ENCODE data around the gene SBF1. TPM values are rescaled to one million over a fixed set of nuclear protein-coding genes. Genes with fewer than 3 reads are reported as not detected.
A peak's percentile ranks its signal among the peaks of the same experiment; 100 is the strongest.

The SBF1 gene
- total RNA-seq, 3 donors from 2014 or later (not counting 1 experiment from before 2014, with no cell fraction given), result 235 to 284 (median 242) TPM

DNA sequence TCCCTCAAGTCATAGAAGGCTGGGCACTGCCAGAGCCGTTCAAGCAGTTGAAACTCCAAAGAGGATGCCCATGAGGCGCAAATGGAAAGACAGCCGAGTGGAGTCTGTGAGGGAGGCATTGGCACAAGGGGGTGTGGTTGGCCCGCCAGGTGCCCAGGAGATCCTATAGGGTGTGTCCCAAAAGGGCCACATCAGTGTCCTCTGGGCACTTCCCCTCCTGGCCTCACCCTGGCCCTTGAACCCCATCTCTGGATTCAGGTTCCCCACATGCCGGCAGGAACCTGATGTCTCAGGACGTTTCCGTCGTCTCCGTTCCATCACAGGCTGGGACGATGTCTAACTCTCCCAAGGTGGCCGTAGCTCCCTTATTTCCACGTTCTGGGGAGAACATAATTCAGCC, 54.3 kb downstream of the SBF1 start:
- Histone ChIP-seq H3K9me3 (ENCODE audit: control insufficient read depth, insufficient read depth, low read length) (no peaks in the 10 kb centered on the region), H3K36me3 (ENCODE audit: control insufficient read depth, insufficient read depth, low read length) (peaks cover 82% of the 10 kb centered on the region), H3K4me1 (ENCODE audit: control insufficient read depth, insufficient read depth, low read length) (no peaks in the 10 kb centered on the region), H3K27me3 (ENCODE audit: control insufficient read depth, insufficient read depth, low read length) (no peaks in the 10 kb centered on the region), H3K27ac (ENCODE audit: low read length) (no peak overlapping the region), H3K4me3 (ENCODE audit: low read length) (no peak overlapping the region)
- Mint-ChIP-seq H3K27ac (no peak overlapping the region), H3K4me1 (peaks cover 0 to 3% of the 10 kb centered on the region in 2 donors), H3K27me3 (ENCODE audit: low read depth in 2 of 2) (no peaks in the 10 kb centered on the region), H3K4me3 (no peak overlapping the region), H3K36me3 (peaks cover 13% of the 10 kb centered on the region), H3K9me3 (no peaks in the 10 kb centered on the region)
- DNase-seq (no peak), ATAC-seq (no peak)
- TF ChIP-seq, protein P1, sequence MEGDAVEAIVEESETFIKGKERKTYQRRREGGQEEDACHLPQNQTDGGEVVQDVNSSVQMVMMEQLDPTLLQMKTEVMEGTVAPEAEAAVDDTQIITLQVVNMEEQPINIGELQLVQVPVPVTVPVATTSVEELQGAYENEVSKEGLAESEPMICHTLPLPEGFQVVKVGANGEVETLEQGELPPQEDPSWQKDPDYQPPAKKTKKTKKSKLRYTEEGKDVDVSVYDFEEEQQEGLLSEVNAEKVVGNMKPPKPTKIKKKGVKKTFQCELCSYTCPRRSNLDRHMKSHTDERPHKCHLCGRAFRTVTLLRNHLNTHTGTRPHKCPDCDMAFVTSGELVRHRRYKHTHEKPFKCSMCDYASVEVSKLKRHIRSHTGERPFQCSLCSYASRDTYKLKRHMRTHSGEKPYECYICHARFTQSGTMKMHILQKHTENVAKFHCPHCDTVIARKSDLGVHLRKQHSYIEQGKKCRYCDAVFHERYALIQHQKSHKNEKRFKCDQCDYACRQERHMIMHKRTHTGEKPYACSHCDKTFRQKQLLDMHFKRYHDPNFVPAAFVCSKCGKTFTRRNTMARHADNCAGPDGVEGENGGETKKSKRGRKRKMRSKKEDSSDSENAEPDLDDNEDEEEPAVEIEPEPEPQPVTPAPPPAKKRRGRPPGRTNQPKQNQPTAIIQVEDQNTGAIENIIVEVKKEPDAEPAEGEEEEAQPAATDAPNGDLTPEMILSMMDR (IDR thresholded peaks at IDR 0.05), result no peak
- intact Hi-C loops (cut with micrococcal nuclease), result no loop called here
- WGBS (ENCODE audit: insufficient coverage), result 96% methylated on average over 12 of the region's 12 CpGs

GRCh38 chr22:50420015-50420414, 54.8 kb downstream of the SBF1 start:
- 98% methylated on average over 10 of the region's 10 CpGs for WGBS (ENCODE audit: insufficient coverage)
- intact Hi-C loops (cut with micrococcal nuclease), result no loop called here
- TF ChIP-seq, protein P1 (IDR thresholded peaks at IDR 0.05), result no peak
- peaks cover 12% of the 10 kb centered on the region for H3K36me3 Mint-ChIP-seq
- no peaks in the 10 kb centered on the region for H3K4me1 ChIP-seq (ENCODE audit: control insufficient read depth, insufficient read depth, low read length)
- no peaks in the 10 kb centered on the region for H3K9me3 Mint-ChIP-seq
- no peak overlapping the region for H3K4me3 ChIP-seq (ENCODE audit: low read length)
- H3K27me3 Mint-ChIP-seq (ENCODE audit: low read depth in 2 of 2), result no peaks in the 10 kb centered on the region
- peaks cover 81% of the 10 kb centered on the region for H3K36me3 ChIP-seq (ENCODE audit: control insufficient read depth, insufficient read depth, low read length)
- ATAC-seq, result no peak
- no peak overlapping the region for H3K27ac ChIP-seq (ENCODE audit: low read length)
- DNase-seq, result no peak
- peaks cover 0 to 3% of the 10 kb centered on the region in 2 donors for H3K4me1 Mint-ChIP-seq
- H3K27me3 ChIP-seq (ENCODE audit: control insufficient read depth, insufficient read depth, low read length), result no peaks in the 10 kb centered on the region
- no peaks in the 10 kb centered on the region for H3K9me3 ChIP-seq (ENCODE audit: control insufficient read depth, insufficient read depth, low read length)
- H3K27ac Mint-ChIP-seq, result peak overlapping the region in 1 of 2 donors; percentile 5
- no peak overlapping the region for H3K4me3 Mint-ChIP-seq

- Histone ChIP-seq H3K9me3 (ENCODE audit: control insufficient read depth, insufficient read depth, low read length) (no peaks in the 10 kb centered on the region), H3K36me3 (ENCODE audit: control insufficient read depth, insufficient read depth, low read length) (peaks cover 87% of the 10 kb centered on the region), H3K4me1 (ENCODE audit: control insufficient read depth, insufficient read depth, low read length) (no peaks in the 10 kb centered on the region), H3K4me3 (ENCODE audit: low read length) (no peak overlapping the region), H3K27me3 (ENCODE audit: control insufficient read depth, insufficient read depth, low read length) (no peaks in the 10 kb centered on the region), H3K27ac (ENCODE audit: low read length) (no peak overlapping the region)
- peaks cover 0 to 3% of the 10 kb centered on the region in 2 donors for H3K4me1 Mint-ChIP-seq
- DNase-seq, result no peak
- no peak for ATAC-seq
- TF ChIP-seq, protein P1 (IDR thresholded peaks at IDR 0.05), result no peak
- no peaks in the 10 kb centered on the region for H3K27me3 Mint-ChIP-seq (ENCODE audit: low read depth in 2 of 2)
- no peak overlapping the region for H3K4me3 Mint-ChIP-seq
- H3K36me3 Mint-ChIP-seq, result peaks cover 6% of the 10 kb centered on the region
- 97% methylated on average over 9 of the region's 9 CpGs for WGBS (ENCODE audit: insufficient coverage)
- H3K27ac Mint-ChIP-seq, result no peak overlapping the region
- intact Hi-C loops (cut with micrococcal nuclease), result no loop called here
- H3K9me3 Mint-ChIP-seq, result no peaks in the 10 kb centered on the region
Measured at GRCh38 chr22:50419116-50419515, 55.7 kb downstream of the SBF1 start.

GRCh38 chr22:50418624-50419023, 56.2 kb downstream of the SBF1 start:
- Mint-ChIP-seq H3K27ac (no peak overlapping the region), H3K4me3 (no peak overlapping the region), H3K36me3 (peaks cover 6% of the 10 kb centered on the region), H3K4me1 (peaks cover 0 to 3% of the 10 kb centered on the region in 2 donors), H3K9me3 (no peaks in the 10 kb centered on the region), H3K27me3 (ENCODE audit: low read depth in 2 of 2) (no peaks in the 10 kb centered on the region)
- Histone ChIP-seq H3K27ac (ENCODE audit: low read length) (no peak overlapping the region), H3K4me1 (ENCODE audit: control insufficient read depth, insufficient read depth, low read length) (no peaks in the 10 kb centered on the region), H3K4me3 (ENCODE audit: low read length) (no peak overlapping the region), H3K9me3 (ENCODE audit: control insufficient read depth, insufficient read depth, low read length) (no peaks in the 10 kb centered on the region), H3K36me3 (ENCODE audit: control insufficient read depth, insufficient read depth, low read length) (peaks cover 84% of the 10 kb centered on the region), H3K27me3 (ENCODE audit: control insufficient read depth, insufficient read depth, low read length) (no peaks in the 10 kb centered on the region)
- intact Hi-C loops (cut with micrococcal nuclease), result no loop called here
- DNase-seq, result no peak
- no peak for ATAC-seq
- TF ChIP-seq, protein P1 (IDR thresholded peaks at IDR 0.05), result no peak
- WGBS (ENCODE audit: insufficient coverage), result 96% methylated on average over 5 of the region's 5 CpGs
